HEK293T (cell line): ENCODE measurements around the gene AADAC.

Experiments used
- ARNT ChIP-seq: fragments of 450-650 bp; IDR thresholded peaks from 2 replicates; pipeline ENCODE4 v1.6.1; 2017; ENCODE audit warnings: mild to moderate bottlenecking
- BHLHE40 ChIP-seq: fragments of 450-650 bp; IDR thresholded peaks from 2 replicates; pipeline ENCODE4 v1.6.1; 2016; ENCODE audit warnings: mild to moderate bottlenecking, moderate library complexity, borderline replicate concordance
- ELF4 ChIP-seq: fragments of 450-650 bp; IDR thresholded peaks from 2 replicates; pipeline ENCODE4 v1.6.1; 2017; ENCODE audit warnings: antibody characterized with exemption
- FOXA1 ChIP-seq: fragments of 450-650 bp; IDR thresholded peaks from 2 replicates; pipeline ENCODE4 v1.6.1; 2016; ENCODE audit warnings: mild to moderate bottlenecking
- FOXM1 ChIP-seq: fragments of 450-650 bp; IDR thresholded peaks from 2 replicates; pipeline ENCODE4 v1.6.1; 2017; ENCODE audit warnings: mild to moderate bottlenecking, borderline replicate concordance
- LEF1 ChIP-seq: fragments of 450-650 bp; IDR thresholded peaks from 2 replicates; pipeline ENCODE4 v1.6.1; 2017; ENCODE audit warnings: mild to moderate bottlenecking, borderline replicate concordance
- SP1 ChIP-seq: fragments of 450-650 bp; IDR thresholded peaks from 2 replicates; pipeline ENCODE4 v1.6.1; 2017
- SUZ12 ChIP-seq: fragments of 450-650 bp; IDR thresholded peaks from 2 replicates; pipeline ENCODE4 v1.6.1; 2016; ENCODE audit warnings: mild to moderate bottlenecking
- TARDBP ChIP-seq: fragments of 450-650 bp; IDR thresholded peaks from 2 replicates; pipeline ENCODE4 v1.6.1; 2016
- TF ChIP-seq, protein P1 (sequence below): fragments of 450-650 bp; IDR thresholded peaks from 2 replicates; pipeline ENCODE4 v1.6.1; 2016

DNA sequence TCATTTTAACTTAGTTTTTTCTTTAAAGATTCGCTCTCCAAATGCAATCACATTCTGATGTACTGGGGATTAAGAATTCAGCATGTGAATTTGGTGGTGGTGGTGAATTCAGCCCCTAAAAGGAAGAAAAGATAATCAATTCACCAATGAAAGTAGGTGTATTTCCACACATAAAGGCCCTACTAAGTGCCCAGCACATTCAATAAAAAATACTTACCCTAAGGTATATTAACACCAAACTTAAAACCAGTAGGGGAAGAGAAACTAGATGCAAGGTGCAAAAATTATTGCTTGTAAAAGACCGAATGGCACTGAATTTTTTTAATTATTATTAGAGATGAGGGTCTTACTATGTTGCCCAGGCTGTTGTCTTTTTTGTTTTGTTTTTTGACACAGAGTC lies 42.7 kb downstream of the AADAC start:
- TF ChIP-seq ARNT (no peak), LEF1 (no peak), SUZ12 (no peak), TARDBP (no peak), ELF4 (no peak), FOXM1 (no peak), BHLHE40 (no peak), SP1 (no peak), FOXA1 (no peak)
- TF ChIP-seq, protein P1, sequence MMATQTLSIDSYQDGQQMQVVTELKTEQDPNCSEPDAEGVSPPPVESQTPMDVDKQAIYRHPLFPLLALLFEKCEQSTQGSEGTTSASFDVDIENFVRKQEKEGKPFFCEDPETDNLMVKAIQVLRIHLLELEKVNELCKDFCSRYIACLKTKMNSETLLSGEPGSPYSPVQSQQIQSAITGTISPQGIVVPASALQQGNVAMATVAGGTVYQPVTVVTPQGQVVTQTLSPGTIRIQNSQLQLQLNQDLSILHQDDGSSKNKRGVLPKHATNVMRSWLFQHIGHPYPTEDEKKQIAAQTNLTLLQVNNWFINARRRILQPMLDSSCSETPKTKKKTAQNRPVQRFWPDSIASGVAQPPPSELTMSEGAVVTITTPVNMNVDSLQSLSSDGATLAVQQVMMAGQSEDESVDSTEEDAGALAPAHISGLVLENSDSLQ = no peak
